ENCODE measurements around the gene SLAIN2. TPM values are rescaled to one million over a fixed set of nuclear protein-coding genes. Genes with fewer than 3 reads are reported as not detected.

SLAIN2 gene
- total RNA-seq, 1 experiment from 2014 or later: 12.5 TPM

GRCh38 chr4:48369248-48369647, 27.9 kb downstream of the SLAIN2 start:
- Histone ChIP-seq H3K4me2 (ENCODE audit: low read length) (no peak overlapping the region), H4K20me1 (ENCODE audit: low read length) (no peaks in the 10 kb centered on the region), H3F3A (ENCODE audit: low read length, unreplicated experiment) (no peaks in the 10 kb centered on the region), H3K4me1 (ENCODE audit: insufficient read depth, low read length) (peaks cover 5% of the 10 kb centered on the region), H3K9me2 (replicated peaks; ENCODE audit: low read length) (no peaks in the 10 kb centered on the region), H3K9me3 (ENCODE audit: low read length) (no peaks in the 10 kb centered on the region), H3K27me3 (ENCODE audit: low read length) (no peaks in the 10 kb centered on the region), H3K27ac (ENCODE audit: low read length) (no peak overlapping the region), H3K9ac (ENCODE audit: low read length) (no peak overlapping the region), H3K4me3 (ENCODE audit: low read length) (no peak overlapping the region), H3K36me3 (ENCODE audit: low read depth, low read length) (no peaks in the 10 kb centered on the region), H2AFZ (ENCODE audit: low read length) (no peak overlapping the region), H3K79me2 (ENCODE audit: low read length) (peaks cover 54% of the 10 kb centered on the region)
- DNase-seq (no peak), ATAC-seq (no peak)
- CTCF ChIA-PET: no interaction called here
- intact Hi-C loops (cut with micrococcal nuclease): no loop called here
- POLR2A ChIA-PET (ENCODE audit: unreplicated experiment): no interaction called here
- no TSS peak for BruUV-seq (replicated peaks)
- TF ChIP-seq EZH2 (IDR thresholded peaks at IDR 0.05; ENCODE audit: low read length, unreplicated experiment) (no peak), EZH2phosphoT487 (IDR thresholded peaks at IDR 0.05; ENCODE audit: borderline replicate concordance, low read length) (no peak), CTCF (conservative IDR thresholded peaks at IDR 0.05; ENCODE audit: low read depth, low read length) (no peak)

GRCh38 chr4:48369771-48370170, 28.4 kb downstream of the SLAIN2 start:
- ATAC-seq: no peak

More at GRCh38 chr4:48369771-48370170, 28.4 kb downstream of the SLAIN2 start:
- no peak for DNase-seq
- ChIA-PET POLR2A (ENCODE audit: unreplicated experiment) (interaction anchor here (0.5 kb wide), 1 partner anchor 24 kb away, joined by 3 read pairs; no protein-coding TSS in a partner anchor), CTCF (no interaction called here)
- no peaks in the 10 kb centered on the region for H3K9me2 ChIP-seq (replicated peaks; ENCODE audit: low read length)
- TF ChIP-seq EZH2phosphoT487 (IDR thresholded peaks at IDR 0.05; ENCODE audit: borderline replicate concordance, low read length): no peak
- no peak for TF ChIP-seq EZH2 (IDR thresholded peaks at IDR 0.05; ENCODE audit: low read length, unreplicated experiment)
- TF ChIP-seq CTCF (conservative IDR thresholded peaks at IDR 0.05; ENCODE audit: low read depth, low read length): no peak
- peaks cover 10% of the 10 kb centered on the region for H3K4me1 ChIP-seq (ENCODE audit: insufficient read depth, low read length)
- intact Hi-C loops (cut with micrococcal nuclease): no loop called here
- no peaks in the 10 kb centered on the region for H3K27me3 ChIP-seq (ENCODE audit: low read length)
- no peaks in the 10 kb centered on the region for H4K20me1 ChIP-seq (ENCODE audit: low read length)
- no peak overlapping the region for H3K9ac ChIP-seq (ENCODE audit: low read length)
- H3K27ac ChIP-seq (ENCODE audit: low read length): no peak overlapping the region
- no peaks in the 10 kb centered on the region for H3K36me3 ChIP-seq (ENCODE audit: low read depth, low read length)
- H3K9me3 ChIP-seq (ENCODE audit: low read length): no peaks in the 10 kb centered on the region
- H3K79me2 ChIP-seq (ENCODE audit: low read length): peaks cover 54% of the 10 kb centered on the region
- H3K4me3 ChIP-seq (ENCODE audit: low read length): no peak overlapping the region
- H2AFZ ChIP-seq (ENCODE audit: low read length): no peak overlapping the region
- H3K4me2 ChIP-seq (ENCODE audit: low read length): no peak overlapping the region
- no peaks in the 10 kb centered on the region for H3F3A ChIP-seq (ENCODE audit: low read length, unreplicated experiment)
- no TSS peak for BruUV-seq (replicated peaks)
